RWPE2 (cell line): ENCODE measurements around the gene METTL15.
A peak's percentile ranks its signal among the peaks of the same experiment; 100 is the strongest.
"Not testable (repeated sequence)": the region's sequence is repeated elsewhere in the genome, so short reads cannot be mapped to it uniquely, and the experiment has no call there.

Experiments
- ATAC-seq: fragments of 200-7000 bp; cut with Tn5 transposase; 3 replicates; pipeline ENCODE4 v1.9.1; 2021; ENCODE audit warnings: low read depth
- DNase-seq: peaks from one replicate; pipeline ENCODE4 v3.0.0-alpha.2; 2020; ENCODE audit warnings: low spot score
- H3K27ac ChIP-seq: fragments of 450-650 bp; 2 replicates; pipeline ENCODE4 v1.5.1; 2017; ENCODE audit warnings: mild to moderate bottlenecking; ENCODE audit not compliant: poor library complexity, severe bottlenecking
- H3K27me3 ChIP-seq: fragments of 250-450 bp; sonication (Bioruptor Pico); 2 replicates; pipeline ENCODE4 v1.5.1; 2021; ENCODE audit warnings: mild to moderate bottlenecking, moderate library complexity; ENCODE audit not compliant: insufficient read depth, poor library complexity, severe bottlenecking
- H3K36me3 ChIP-seq: fragments of 250-450 bp; sonication (Bioruptor Pico); 2 replicates; pipeline ENCODE4 v1.5.1; 2020; ENCODE audit warnings: low read depth, mild to moderate bottlenecking, moderate library complexity
- H3K4me1 ChIP-seq: fragments of 250-450 bp; sonication (Bioruptor Pico); 2 replicates; pipeline ENCODE4 v1.5.1; 2021; ENCODE audit warnings: mild to moderate bottlenecking, moderate library complexity; ENCODE audit not compliant: insufficient read depth, poor library complexity, severe bottlenecking
- H3K4me3 ChIP-seq: fragments of 250-450 bp; sonication (Bioruptor Pico); 2 replicates; pipeline ENCODE4 v1.5.1; 2021; ENCODE audit warnings: mild to moderate bottlenecking, moderate library complexity; ENCODE audit not compliant: severe bottlenecking
- H3K9me3 ChIP-seq: fragments of 250-450 bp; sonication (Bioruptor Pico); 2 replicates; pipeline ENCODE4 v1.5.1; 2021; ENCODE audit warnings: mild to moderate bottlenecking, moderate library complexity; ENCODE audit not compliant: severe bottlenecking
- TF ChIP-seq, protein P1 (sequence below): fragments of 450-650 bp; IDR thresholded peaks from one replicate; pipeline ENCODE4 v1.5.1; 2017; ENCODE audit warnings: mild to moderate bottlenecking, moderate library complexity; ENCODE audit not compliant: poor library complexity, severe bottlenecking

The METTL15 gene

DNA sequence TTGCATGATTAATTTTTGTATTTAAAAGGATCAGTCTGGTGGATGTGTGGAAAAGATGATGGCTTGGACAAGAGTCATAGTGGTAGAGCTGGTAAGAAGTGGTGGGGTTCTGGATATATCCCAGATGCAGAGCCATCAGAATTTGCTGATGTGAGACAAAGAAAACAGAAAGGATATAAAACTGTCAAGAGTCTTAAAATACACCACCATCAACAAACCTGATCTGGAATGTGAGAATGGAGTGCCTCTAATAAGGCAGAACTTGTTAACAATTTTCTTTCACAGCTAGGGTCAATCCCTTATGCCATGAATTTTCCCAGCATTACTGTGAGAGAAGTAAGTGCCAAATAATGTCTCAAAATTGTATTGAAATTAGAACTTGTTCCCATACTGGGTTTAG is 215.4 kb downstream of the METTL15 start:
- TF ChIP-seq, protein P1, sequence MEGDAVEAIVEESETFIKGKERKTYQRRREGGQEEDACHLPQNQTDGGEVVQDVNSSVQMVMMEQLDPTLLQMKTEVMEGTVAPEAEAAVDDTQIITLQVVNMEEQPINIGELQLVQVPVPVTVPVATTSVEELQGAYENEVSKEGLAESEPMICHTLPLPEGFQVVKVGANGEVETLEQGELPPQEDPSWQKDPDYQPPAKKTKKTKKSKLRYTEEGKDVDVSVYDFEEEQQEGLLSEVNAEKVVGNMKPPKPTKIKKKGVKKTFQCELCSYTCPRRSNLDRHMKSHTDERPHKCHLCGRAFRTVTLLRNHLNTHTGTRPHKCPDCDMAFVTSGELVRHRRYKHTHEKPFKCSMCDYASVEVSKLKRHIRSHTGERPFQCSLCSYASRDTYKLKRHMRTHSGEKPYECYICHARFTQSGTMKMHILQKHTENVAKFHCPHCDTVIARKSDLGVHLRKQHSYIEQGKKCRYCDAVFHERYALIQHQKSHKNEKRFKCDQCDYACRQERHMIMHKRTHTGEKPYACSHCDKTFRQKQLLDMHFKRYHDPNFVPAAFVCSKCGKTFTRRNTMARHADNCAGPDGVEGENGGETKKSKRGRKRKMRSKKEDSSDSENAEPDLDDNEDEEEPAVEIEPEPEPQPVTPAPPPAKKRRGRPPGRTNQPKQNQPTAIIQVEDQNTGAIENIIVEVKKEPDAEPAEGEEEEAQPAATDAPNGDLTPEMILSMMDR = no peak
- H3K4me3 ChIP-seq = no peak overlapping the region
- ATAC-seq = no peak

GRCh38 chr11:28332393-28332792 is 224.2 kb downstream of the METTL15 start:
- peak; percentile 63; the same call in 2 of the 3 replicates for ATAC-seq
- not testable (repeated sequence) for H3K27me3 ChIP-seq, DNase-seq, H3K4me1 ChIP-seq, H3K27ac ChIP-seq, H3K9me3 ChIP-seq, H3K4me3 ChIP-seq
- peaks cover 12% of the 10 kb centered on the region; the same call in 1 of the 2 replicates for H3K36me3 ChIP-seq

More for the DNA sequence above, 215.4 kb downstream of the METTL15 start:
- DNase-seq = no peak
- Histone ChIP-seq H3K4me1 (no peaks in the 10 kb centered on the region), H3K27ac (no peak overlapping the region), H3K36me3 (peaks cover 15% of the 10 kb centered on the region; the same call in 1 of the 2 replicates), H3K27me3 (no peaks in the 10 kb centered on the region), H3K9me3 (no peaks in the 10 kb centered on the region)

DNA sequence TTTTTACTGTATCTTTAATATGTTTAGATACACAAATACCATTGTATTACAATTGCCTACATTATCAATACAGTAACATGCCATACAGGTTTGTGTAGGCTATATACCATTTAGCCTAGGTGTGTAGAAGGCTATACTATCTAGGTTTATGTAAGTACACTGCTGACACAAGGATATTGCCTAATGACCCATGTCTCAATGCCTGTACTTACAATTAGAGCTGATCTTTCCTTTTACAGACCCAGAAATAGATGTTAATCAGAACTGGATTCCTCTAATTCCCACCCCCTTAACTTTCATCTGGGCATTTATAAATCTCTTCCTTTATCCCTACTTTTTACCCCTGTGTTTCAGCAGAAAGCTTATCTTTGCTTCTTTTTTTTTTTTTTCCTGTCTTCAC is 229.5 kb downstream of the METTL15 start:
- ATAC-seq = no peak
- H3K27me3 ChIP-seq = no peaks in the 10 kb centered on the region
- no peaks in the 10 kb centered on the region for H3K4me1 ChIP-seq
- no peak overlapping the region for H3K4me3 ChIP-seq
- H3K27ac ChIP-seq = no peak overlapping the region
- peaks cover 6% of the 10 kb centered on the region for H3K9me3 ChIP-seq
- no peak for DNase-seq
- TF ChIP-seq, protein P1 = no peak
- no peaks in the 10 kb centered on the region for H3K36me3 ChIP-seq

GRCh38 chr11:28338371-28338770 is 230.2 kb downstream of the METTL15 start:
- H3K9me3 ChIP-seq = peaks cover 6% of the 10 kb centered on the region
- ATAC-seq (no peak), DNase-seq (no peak)
- H3K4me3 ChIP-seq = no peak overlapping the region
- no peaks in the 10 kb centered on the region for H3K4me1 ChIP-seq
- H3K36me3 ChIP-seq = no peaks in the 10 kb centered on the region
- TF ChIP-seq, protein P1 = no peak
- no peak overlapping the region for H3K27ac ChIP-seq
- no peaks in the 10 kb centered on the region for H3K27me3 ChIP-seq

DNA sequence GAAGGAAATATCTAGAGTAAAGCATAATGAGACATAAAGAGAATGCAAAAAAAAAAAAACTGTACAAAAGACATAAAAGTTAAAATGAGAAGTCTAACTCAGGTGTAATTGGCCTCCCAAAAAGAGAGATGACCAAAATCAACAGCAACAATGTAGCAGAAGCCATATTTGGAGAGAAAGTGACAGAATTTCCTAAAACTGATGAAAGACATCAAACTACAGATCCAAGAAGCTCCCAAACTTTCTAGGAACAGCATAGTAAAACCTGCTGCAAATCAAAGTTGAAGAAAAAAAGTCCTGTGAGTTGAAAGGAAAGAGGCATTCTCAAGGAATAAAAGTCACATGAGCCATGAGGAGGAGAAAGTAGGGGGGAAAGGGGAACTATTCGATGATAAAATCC is 231.3 kb downstream of the METTL15 start:
- Histone ChIP-seq H3K4me1 (no peaks in the 10 kb centered on the region), H3K9me3 (peaks cover 6% of the 10 kb centered on the region), H3K27ac (no peak overlapping the region), H3K36me3 (no peaks in the 10 kb centered on the region), H3K27me3 (no peaks in the 10 kb centered on the region), H3K4me3 (no peak overlapping the region)
- ATAC-seq (no peak), DNase-seq (no peak)
- TF ChIP-seq, protein P1 = no peak
